ENCODE results near the gene PTPRR.

- TF ChIP-seq FOXM1 (IDR thresholded peaks at IDR 0.05; ENCODE audit: borderline replicate concordance): no peak
- TF ChIP-seq SP1 (IDR thresholded peaks at IDR 0.05): no peak
- no peak for TF ChIP-seq PKNOX1 (IDR thresholded peaks at IDR 0.05)
- no peak for TF ChIP-seq ELF4 (IDR thresholded peaks at IDR 0.05)
- TF ChIP-seq BHLHE40 (IDR thresholded peaks at IDR 0.05; ENCODE audit: borderline replicate concordance): no peak
- no peak for TF ChIP-seq TARDBP (IDR thresholded peaks at IDR 0.05)
- no peak for TF ChIP-seq NFRKB (IDR thresholded peaks at IDR 0.05)
- no peak for TF ChIP-seq ARNT (IDR thresholded peaks at IDR 0.05)
- no peak for TF ChIP-seq L3MBTL2 (conservative IDR thresholded peaks at IDR 0.05)
- TF ChIP-seq FOXA1 (IDR thresholded peaks at IDR 0.05): no peak
- TF ChIP-seq SUZ12 (IDR thresholded peaks at IDR 0.05): no peak
- TF ChIP-seq HDGF (IDR thresholded peaks at IDR 0.05; ENCODE audit: borderline replicate concordance): no peak
- no peak for TF ChIP-seq LEF1 (IDR thresholded peaks at IDR 0.05; ENCODE audit: borderline replicate concordance)
Observed at GRCh38 chr12:70963081-70963660, 42.6 kb upstream of the PTPRR start.

Data from HEK293T (cell line).